GM21381 (cell line): ENCODE data around the gene PLXNA4.

Experiments
- ATAC-seq: cut with Tn5 transposase; IDR thresholded peaks from one replicate; pipeline ENCODE4 v1.9.1; 2021; ENCODE audit warnings: mild to moderate bottlenecking, moderate library complexity; ENCODE audit not compliant: unreplicated experiment

The PLXNA4 gene

GRCh38 chr7:132423594-132424200 lies 152.6 kb downstream of the PLXNA4 start:
- no peak for ATAC-seq

- ATAC-seq: no peak
These were observed 153.7 kb downstream of the PLXNA4 start for GRCh38 chr7:132422502-132423111.

GRCh38 chr7:132420527-132420926 lies 155.7 kb downstream of the PLXNA4 start:
- ATAC-seq: no peak

GRCh38 chr7:132419542-132419941 lies 156.7 kb downstream of the PLXNA4 start:
- ATAC-seq: no peak

- no peak for ATAC-seq
These were observed 157.4 kb downstream of the PLXNA4 start for GRCh38 chr7:132418840-132419239.

- ATAC-seq: no peak
These were observed 159.0 kb downstream of the PLXNA4 start for GRCh38 chr7:132417103-132417906.

GRCh38 chr7:132416395-132416794 lies 159.9 kb downstream of the PLXNA4 start:
- no peak for ATAC-seq

GRCh38 chr7:132415259-132415658 lies 161.0 kb downstream of the PLXNA4 start:
- ATAC-seq: no peak

- ATAC-seq: no peak
These were observed 161.4 kb downstream of the PLXNA4 start for GRCh38 chr7:132414857-132415256.

- no peak for ATAC-seq
These were observed 163.8 kb downstream of the PLXNA4 start for GRCh38 chr7:132412435-132412834.

- no peak for ATAC-seq
These were observed 165.3 kb downstream of the PLXNA4 start for GRCh38 chr7:132410861-132411541.

- ATAC-seq: no peak
These were observed 165.9 kb downstream of the PLXNA4 start for GRCh38 chr7:132410385-132410784.

GRCh38 chr7:132407764-132408163 lies 168.5 kb downstream of the PLXNA4 start:
- no peak for ATAC-seq

- ATAC-seq: no peak
These were observed 170.2 kb downstream of the PLXNA4 start for GRCh38 chr7:132406039-132406438.

- ATAC-seq: no peak
These were observed 172.0 kb downstream of the PLXNA4 start for GRCh38 chr7:132404261-132404660.

- ATAC-seq: no peak
These were observed 172.7 kb downstream of the PLXNA4 start for GRCh38 chr7:132403465-132404110.

GRCh38 chr7:132402751-132403245 lies 173.5 kb downstream of the PLXNA4 start:
- no peak for ATAC-seq

GRCh38 chr7:132402096-132402495 lies 174.2 kb downstream of the PLXNA4 start:
- ATAC-seq: no peak

- no peak for ATAC-seq
These were observed 175.6 kb downstream of the PLXNA4 start for GRCh38 chr7:132400561-132401142.

- no peak for ATAC-seq
These were observed 176.9 kb downstream of the PLXNA4 start for GRCh38 chr7:132399367-132399766.
